Cardiac fibroblast (primary cell): ENCODE measurements around the gene ECPAS.

Source experiments
- DNase-seq, 2 donors: peaks; one replicate each; pipeline versions ENCODE4 v3.0.0 to v3.0.0-alpha.2; 2010; ENCODE audit warnings: low read depth in 2 of 2
- H3K4me3 ChIP-seq, 2 donors: replicated peaks in 1 of 2; 1 replicate in 1 of 2; 2 replicates in 1 of 2; pipeline ENCODE4 v1.5.1; 2011; ENCODE audit warnings: low read depth in 2 of 2, low read length in 2 of 2, mild to moderate bottlenecking in 2 of 2, moderate library complexity in 1 of 2
- TF ChIP-seq, protein P1 (sequence below): IDR thresholded peaks from one replicate; pipeline ENCODE4 v1.5.1; 2011; ENCODE audit warnings: low read depth, mild to moderate bottlenecking, low read length, inconsistent platforms

Gene ECPAS

DNA sequence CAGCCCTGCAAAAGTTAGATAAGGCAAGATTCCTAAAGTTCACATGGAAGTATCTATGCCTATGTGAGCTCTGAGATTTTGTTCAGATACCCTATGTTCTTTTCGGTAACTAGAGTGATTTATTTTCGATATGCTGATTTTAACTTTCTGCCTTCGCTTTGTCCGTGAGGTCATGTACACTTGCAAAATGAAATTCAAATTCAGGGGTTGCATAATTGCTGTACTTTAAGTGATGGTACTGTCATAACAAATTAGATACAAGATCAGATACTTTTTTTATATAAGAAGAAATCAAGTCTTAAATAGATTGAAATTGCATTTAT is 350 bp upstream of the ECPAS start:
- DNase-seq: no peak
- H3K4me3 ChIP-seq: peak overlapping the region; percentile 63 to 87
- TF ChIP-seq, protein P1, sequence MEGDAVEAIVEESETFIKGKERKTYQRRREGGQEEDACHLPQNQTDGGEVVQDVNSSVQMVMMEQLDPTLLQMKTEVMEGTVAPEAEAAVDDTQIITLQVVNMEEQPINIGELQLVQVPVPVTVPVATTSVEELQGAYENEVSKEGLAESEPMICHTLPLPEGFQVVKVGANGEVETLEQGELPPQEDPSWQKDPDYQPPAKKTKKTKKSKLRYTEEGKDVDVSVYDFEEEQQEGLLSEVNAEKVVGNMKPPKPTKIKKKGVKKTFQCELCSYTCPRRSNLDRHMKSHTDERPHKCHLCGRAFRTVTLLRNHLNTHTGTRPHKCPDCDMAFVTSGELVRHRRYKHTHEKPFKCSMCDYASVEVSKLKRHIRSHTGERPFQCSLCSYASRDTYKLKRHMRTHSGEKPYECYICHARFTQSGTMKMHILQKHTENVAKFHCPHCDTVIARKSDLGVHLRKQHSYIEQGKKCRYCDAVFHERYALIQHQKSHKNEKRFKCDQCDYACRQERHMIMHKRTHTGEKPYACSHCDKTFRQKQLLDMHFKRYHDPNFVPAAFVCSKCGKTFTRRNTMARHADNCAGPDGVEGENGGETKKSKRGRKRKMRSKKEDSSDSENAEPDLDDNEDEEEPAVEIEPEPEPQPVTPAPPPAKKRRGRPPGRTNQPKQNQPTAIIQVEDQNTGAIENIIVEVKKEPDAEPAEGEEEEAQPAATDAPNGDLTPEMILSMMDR: no peak

DNA sequence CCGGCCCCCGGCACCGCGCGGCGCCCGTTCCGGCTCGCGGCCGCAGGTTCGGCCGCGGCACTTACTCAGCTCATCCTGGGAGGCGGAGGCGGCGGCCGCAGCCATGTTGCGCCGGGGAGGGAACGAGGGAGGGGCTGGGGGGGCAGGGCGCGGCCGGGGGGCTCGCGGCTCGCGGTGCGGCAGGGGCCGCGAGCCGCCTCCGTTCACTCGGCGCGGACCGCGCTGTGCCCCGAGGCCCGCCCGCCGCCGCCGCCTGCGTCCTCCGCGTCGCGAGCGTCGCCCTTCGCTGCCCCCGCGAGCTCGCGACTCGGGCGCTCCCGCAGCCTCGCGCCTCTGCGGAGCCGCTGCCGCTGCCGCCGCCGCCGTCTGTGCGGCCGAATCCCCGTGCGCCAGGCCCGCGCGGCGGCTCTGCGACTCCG is 735 bp downstream of the ECPAS start:
- DNase-seq: no peak
- H3K4me3 ChIP-seq: peak overlapping the region; percentile 87 to 90

DNA sequence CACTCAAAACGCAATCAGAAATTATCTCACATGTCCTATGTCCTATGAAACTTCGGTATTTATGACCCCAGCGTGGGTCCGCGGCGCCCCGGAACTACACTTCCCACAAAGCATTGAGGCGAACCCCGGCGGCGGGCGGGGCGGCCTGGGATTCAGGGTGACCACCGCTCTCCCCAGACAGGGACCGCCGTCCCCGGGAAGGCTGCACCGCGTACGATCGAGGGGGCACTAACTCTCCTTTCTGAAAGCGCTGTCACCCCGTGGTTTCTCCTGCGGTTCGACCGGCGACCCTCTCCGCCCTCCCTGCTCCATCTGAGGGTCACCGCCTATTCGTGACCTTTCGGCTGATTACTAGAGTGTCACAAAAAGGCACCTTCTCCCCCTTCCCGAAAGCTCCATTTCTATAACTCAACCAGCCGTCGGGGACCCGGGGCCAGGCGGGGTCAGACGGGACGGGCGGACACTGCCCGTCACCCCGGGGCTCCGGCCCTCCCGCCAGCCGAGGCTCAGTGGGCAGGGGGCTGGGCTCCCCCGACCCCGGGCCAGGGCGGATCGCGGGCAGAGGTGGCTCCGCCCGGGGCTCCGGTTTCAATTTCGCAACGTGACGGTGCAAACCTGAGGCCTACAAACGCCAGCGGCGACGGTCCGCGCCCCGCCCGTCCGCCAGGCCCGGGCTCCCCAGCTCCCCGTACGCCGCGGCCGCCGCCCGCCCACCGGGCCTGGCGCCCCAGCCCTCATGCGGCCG is 1.3 kb downstream of the ECPAS start:
- H3K4me3 ChIP-seq: peak overlapping the region; percentile 87 to 90

More for the DNA sequence above, 735 bp downstream of the ECPAS start:
- TF ChIP-seq, protein P1: no peak

DNA sequence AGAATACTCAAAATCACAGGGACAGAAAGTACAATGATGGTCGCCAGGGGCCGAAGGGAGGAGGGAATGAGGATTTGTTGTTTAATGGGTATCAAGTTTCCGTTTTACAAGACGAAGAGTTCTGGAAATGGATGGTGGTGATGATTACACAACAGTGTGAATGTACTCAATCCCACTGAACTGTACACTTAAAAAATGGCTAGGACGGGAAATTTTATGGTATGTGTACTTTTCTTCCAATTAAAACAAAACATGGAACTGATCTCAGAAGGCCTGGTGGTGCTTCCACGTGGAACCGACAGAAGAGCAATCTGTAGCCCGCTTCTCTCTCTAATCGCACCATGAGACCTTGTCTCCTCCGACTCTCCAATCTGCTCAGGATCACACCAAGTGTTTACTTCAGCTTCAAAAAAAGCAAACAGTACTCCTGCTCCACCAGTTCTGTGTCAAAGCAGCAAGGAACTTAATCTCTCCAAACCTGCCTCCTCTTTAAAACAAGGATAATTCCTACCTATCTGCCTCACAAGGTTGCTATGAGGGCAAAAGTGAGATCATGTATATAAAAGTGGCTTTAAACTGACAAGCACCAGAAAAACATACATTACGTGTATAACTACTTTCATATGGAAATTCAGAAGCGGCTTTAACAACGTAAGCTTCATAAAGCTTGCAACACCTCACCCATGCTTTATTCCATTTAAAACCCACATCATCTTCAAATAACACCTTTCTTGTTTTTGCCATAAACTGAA is 2.1 kb downstream of the ECPAS start:
- peak overlapping the region; percentile 87 to 90 for H3K4me3 ChIP-seq
- TF ChIP-seq, protein P1: no peak
- peak; percentile 48 to 51 for DNase-seq

More for the DNA sequence above, 1.3 kb downstream of the ECPAS start:
- TF ChIP-seq, protein P1: no peak
- peak; percentile 60 to 74 for DNase-seq

DNA sequence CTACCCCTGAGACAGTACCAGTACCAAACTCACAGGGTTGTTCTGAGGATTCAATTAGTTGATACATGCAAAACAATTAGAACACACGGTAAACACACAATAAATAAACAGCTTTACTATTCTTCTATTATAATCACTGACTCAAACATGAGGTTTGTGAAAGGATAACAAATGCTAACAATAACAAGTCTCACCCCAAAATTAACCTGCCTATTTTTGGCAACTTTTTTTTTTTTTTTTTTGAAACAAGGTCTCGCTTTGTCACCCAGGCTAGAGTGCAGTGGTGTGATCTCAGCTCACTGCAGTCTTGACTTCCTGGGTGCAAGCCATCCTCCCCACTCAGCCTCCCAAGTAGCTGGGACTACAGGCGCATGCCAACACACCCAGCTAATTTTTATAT is 6.5 kb downstream of the ECPAS start:
- no peak for DNase-seq
- TF ChIP-seq, protein P1: no peak
- no peak overlapping the region for H3K4me3 ChIP-seq

DNA sequence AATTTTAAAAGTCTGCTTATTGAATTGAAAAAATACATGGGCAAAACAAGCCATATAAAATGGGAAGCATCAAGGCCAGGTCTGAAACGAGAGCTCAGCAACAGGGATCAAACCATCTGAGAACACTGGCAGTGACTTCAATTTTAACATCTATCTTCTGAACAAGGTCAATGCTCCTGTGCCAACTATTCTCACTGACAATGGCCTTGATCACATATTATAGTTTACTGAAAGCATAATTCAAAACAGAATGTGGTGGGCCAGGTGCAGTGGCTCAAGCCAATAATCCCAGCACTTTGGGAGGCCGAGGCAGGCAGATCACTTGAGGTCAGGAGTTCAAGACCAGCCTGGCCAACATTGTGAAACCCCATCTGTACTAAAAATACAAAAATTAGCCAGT is 9.0 kb downstream of the ECPAS start:
- no peak overlapping the region for H3K4me3 ChIP-seq
- DNase-seq: no peak
- TF ChIP-seq, protein P1: no peak
